ENCODE measurements around the gene SPATA3.
"Not testable (repeated sequence)": the region's sequence is repeated elsewhere in the genome, so short reads cannot be mapped to it uniquely, and the experiment has no call there.

The SPATA3 gene

GRCh38 chr2:230995821-230996220 lies at the start of gene SPATA3:
Gene SPATA3, plus strand, starts transcription at chr2:230996121. Its CDS starts 113 bp downstream, at chr2:230996234.
- no peak for DNase-seq

DNA sequence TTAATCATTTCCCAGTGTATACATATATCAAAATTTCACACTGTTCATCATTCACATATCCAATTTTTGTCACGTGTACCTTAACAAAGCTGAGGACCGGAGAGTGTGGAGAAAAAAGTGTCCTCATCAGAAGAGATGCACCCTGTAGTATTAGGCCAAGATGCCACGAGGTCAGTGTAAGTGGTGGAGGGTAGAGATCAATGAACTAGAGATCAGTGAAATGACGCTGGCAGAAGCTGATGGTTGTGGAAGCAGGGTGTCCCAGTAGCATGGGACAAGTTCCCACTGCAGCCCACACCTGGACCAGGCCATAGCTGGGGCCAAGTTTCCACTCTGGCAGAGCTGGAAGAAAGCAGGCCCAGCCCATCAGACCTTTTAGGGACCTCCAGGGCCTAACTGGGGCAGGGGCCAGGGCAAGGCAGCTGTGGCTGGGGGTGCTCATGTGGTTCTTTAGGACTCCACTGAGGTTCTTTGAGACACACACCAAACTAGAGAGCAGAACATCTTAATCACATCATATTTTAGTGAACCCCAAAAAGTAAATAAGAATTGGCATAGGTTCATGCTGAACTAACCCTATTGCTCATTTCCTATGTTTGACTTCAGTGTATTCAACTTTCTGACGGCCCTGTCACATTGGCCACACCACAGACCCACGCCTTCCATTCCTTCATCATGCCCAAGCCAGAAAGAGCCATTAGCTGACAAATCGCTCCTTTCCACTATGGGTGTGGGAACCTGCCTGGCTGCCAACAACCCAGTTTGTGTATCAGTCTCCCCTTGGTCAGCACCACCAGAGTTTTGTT lies 49.3 kb upstream of the SPATA3 start:
- DNase-seq = no peak

- DNase-seq = no peak
These were observed 48.7 kb upstream of the SPATA3 start for GRCh38 chr2:230947235-230947576.

GRCh38 chr2:230947908-230948365 lies 48.0 kb upstream of the SPATA3 start:
- DNase-seq = no peak

DNA sequence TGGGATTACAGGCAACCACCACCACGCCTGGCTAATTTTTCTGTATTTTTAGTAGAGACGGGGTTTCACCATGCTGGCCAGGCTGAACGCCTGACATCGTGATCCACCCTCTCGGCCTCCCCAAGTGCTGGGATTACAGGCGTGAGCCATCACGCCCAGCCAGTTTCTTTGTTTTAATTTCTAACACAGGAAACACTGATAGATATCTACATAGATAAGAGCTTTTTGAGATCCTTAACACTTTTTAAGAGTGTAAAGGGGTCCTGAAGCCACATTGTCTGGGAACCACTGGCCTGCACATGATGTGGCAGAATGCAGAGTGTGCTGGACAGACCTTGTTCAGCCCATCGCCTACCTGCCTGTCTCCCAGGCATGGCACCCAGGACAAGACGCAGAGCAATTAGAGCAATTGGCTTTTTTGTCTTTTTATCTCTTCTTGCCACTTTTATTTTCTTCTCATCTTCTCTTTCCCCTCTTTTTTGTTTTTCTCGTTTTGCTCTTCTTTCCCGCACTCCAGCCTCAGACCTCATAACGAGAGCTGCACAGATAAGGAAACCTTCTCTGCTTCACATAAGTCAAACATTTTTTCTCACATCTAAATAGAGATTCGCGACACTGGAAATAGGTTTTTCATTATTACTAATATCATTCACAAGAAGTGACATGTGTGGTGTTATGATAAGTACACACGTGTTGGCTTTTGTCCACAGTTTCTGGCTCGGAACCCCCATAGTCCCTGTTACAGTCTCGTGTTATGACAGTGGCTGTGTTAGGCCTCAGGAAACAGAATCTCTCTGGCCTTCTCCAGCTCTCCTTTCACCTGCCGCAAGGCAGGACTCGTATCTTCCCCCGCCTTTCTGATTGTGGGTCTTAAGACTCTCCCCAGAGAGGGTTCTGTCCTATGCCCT lies 45.7 kb upstream of the SPATA3 start:
- no peak for DNase-seq

- no peak for DNase-seq
These were observed 45.0 kb upstream of the SPATA3 start for GRCh38 chr2:230950874-230951339.

DNA sequence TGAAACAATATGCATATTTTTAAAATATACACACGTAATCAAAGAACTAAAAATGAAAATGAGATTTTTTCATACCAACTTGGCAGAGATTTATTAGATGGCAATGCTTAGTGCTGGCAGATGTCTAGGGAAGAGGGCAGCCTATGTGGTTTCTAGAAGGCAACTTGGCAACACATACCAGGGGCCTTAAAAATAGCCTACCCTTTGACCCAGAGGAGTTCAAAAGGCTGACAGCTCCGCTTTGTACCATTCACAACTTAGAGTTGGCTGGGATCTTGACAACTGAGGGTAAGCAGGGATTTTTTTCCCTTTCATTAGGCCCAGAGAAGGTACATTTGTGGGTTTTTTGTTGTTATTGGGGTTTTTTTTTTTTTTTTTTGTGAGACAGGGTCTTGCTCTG lies 44.5 kb upstream of the SPATA3 start:
- DNase-seq = no peak

- no peak for DNase-seq
These were observed 43.5 kb upstream of the SPATA3 start for GRCh38 chr2:230952226-230952956.

- no peak for DNase-seq
These were observed 42.1 kb upstream of the SPATA3 start for GRCh38 chr2:230953845-230954244.

GRCh38 chr2:230954746-230955145 lies 41.2 kb upstream of the SPATA3 start:
- DNase-seq = no peak

DNA sequence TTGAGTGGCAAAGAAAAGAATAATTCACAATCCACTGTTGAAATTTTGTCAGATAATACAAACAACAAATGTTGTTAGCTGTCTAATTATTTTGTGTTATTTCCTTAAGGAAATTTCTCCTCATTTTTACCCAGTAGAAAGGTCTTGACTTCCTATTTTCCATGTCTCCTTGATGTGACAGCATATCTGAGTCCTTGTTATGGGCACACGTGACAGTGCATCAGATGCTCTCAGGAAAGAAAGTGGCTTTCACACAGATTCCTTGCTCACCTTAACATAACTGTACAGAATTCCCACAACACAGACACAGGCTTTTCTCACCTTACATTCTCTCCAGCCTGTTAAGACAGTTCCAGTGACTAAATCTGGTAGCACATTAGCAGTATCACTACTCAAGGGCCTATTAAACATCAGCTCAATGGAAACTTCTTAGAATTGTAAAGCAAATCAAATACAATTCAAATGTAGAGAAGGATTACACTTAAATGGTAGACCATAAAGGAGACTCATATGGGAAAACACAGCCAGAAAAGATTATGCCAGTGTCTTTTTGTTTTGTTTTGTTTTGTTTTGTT lies 40.7 kb upstream of the SPATA3 start:
- no peak for DNase-seq

DNA sequence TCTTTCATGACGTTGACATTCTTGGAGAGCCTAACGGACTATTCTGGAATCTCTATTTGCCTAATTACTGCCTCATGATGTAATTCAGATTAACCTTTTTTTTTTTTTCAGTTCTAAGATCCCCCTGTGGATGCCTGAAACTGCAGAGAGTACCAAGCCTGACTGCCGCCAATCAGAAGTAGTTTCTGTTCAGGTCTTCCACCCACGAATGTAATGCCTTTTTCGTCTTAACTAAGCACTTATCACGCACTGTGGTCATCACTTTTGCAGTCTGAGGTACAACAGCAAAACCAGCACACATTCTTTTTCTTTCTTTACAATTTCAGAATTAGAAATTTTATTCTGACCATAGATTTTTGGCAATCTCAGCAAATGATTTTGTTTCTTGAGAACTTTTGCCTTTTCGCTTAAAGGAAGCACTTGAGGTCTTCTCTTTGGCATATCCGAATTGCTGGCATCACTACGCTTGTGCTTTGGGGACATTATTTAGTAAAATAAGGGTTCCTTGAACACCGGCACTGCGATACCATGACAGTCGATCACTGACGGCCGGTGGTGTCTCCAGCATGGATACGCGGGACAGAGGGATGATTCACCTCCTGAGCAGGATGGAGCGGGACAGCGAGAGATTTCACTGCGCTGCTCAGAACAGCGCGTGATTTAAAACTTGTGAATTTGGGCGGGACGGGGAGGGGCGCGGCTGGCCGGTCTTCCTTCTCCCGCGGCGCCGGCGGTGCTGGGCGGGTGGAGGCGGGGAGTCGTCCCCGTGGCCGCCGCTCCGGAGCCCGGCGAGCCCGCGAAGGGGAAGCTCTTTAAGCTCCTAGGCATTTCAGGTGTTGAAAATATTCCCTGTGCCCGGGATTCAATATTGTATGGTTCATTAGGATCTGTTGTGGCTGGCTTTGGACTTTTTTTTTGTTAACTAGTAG lies 38.8 kb upstream of the SPATA3 start:
- peak; percentile 58 for DNase-seq

- DNase-seq = no peak
These were observed 38.0 kb upstream of the SPATA3 start for GRCh38 chr2:230957756-230958391.

GRCh38 chr2:230958820-230959756 lies 36.8 kb upstream of the SPATA3 start:
- DNase-seq = no peak

- DNase-seq = no peak
These were observed 35.9 kb upstream of the SPATA3 start for GRCh38 chr2:230960026-230960425.

DNA sequence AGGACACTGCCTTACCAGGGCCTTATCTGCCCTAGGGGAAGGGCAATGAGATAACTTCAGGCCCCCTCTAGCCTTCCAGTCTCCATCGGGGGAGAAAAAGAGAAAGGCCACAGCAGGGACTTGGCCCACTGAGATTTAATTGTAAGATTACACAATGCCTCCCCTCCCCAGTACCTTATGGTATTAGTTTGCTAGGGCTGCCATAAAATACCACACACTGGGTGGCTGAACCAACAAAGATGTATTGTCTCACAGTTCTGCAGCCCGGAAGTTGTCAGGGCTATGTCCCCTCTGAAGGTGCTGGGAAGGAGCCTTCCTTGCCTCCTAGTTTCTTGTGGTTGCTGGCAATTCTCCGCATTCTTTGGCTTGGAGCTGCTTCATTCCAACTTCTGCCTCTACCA lies 34.8 kb upstream of the SPATA3 start:
- DNase-seq = no peak

DNA sequence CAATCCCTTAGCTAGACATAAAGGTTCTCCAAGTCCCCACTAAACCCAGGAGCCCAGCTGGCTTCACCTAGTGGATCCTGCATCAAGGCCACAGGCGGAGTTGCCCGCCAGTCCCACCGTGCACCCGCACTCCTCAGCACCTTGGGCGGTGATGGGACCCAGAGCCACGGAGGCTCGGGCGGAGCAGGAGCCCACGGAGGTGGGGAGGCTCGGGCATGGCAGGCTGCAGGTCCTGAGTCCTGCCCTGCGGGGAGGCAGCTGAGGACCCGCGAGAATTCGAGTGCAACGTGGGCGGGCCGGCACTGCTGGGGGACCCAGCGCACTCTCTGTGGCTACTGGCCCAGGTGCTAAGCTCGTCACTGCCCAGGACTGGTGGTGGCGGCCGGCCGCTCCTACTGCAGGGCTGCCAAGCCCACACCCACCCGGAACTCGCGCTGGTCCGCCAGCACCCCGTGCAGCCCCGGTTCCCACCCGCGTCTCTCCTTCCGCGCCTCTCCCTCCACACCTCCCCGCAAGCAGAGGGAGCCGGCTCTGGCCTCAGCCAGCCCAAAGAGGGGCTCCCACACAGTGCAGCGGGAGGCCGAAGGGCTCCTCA lies 31.7 kb upstream of the SPATA3 start:
- no peak for DNase-seq

DNA sequence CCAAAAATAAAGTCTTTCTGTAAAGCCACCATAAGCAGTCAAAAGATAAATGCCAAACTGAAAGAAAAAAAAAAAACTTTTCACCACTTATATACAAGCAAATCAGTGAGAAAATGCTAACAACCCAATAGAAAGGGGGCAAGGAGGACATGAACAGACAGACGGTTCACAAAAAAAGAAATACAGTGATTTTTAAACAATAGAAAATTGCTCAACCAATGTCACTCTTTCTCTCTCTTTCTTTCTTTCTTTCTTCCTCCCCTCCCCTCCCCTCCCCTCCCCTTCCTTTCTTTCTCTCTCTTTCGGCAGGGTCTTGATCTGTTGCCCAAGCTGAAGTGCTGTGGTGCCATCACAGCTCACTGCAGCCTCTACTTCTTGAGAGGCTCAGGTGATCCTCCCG lies 28.8 kb upstream of the SPATA3 start:
- DNase-seq = no peak

GRCh38 chr2:230968314-230968713 lies 27.6 kb upstream of the SPATA3 start:
- DNase-seq = not testable (repeated sequence)

Measured in right hindlimb (tissue), 1 donor.